Stimulated activated naive CD8-positive, alpha-beta T cell treated with anti-CD3 and anti-CD28 coated beads, Interleukin-15, amount 100 ng/mL, for 72 hours (primary cell): ENCODE measurements around the gene RHNO1.

Source experiments
- ATAC-seq: fragments of 150-1000 bp; cut with Tn5 transposase; 2 replicates; pipeline ENCODE4 v1.10.0; 2021; ENCODE audit warnings: mild to moderate bottlenecking, moderate library complexity
- DNase-seq, 2 donors: peaks; one replicate each; pipeline ENCODE4 v3.0.0; 2021 to 2022
- H3K27ac Mint-ChIP-seq, 2 donors: one replicate each; pipeline ENCODE4 v1.8.0; 2022; ENCODE audit warnings: mild to moderate bottlenecking in 2 of 2, mixed read lengths in 2 of 2, moderate library complexity in 2 of 2
- H3K27me3 Mint-ChIP-seq: one replicate; pipeline ENCODE4 v1.8.0; 2022; ENCODE audit warnings: mixed read lengths
- H3K4me1 Mint-ChIP-seq: one replicate; pipeline ENCODE4 v1.8.0; 2022; ENCODE audit warnings: mild to moderate bottlenecking, mixed read lengths
- H3K4me3 Mint-ChIP-seq, 2 donors: one replicate each; pipeline ENCODE4 v1.8.0; 2022; ENCODE audit warnings: mild to moderate bottlenecking in 2 of 2, mixed read lengths in 2 of 2, moderate library complexity in 1 of 2
- H3K9me3 Mint-ChIP-seq, 2 donors: one replicate each; pipeline ENCODE4 v1.8.0; 2022; ENCODE audit warnings: mixed read lengths in 2 of 2

RHNO1 gene

DNA sequence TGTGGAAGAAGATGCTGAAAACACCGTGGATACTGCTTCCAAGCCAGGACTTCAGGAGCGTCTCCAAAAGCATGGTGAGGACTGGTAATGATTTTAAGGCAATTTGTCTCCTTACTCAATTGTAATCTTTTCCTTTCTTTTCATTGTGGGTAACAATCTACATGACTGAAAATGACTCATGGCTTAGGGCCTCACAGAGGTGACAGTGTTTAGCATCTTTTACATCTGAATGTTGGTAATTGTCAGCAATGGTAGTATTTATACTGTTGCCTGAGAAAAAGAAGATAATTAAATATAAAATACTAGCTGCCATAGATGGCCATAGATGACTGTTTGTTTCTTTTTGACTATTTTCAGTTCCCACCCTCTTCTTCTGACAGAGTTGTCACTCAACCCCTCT, 45.3 kb downstream of the RHNO1 start:
- Mint-ChIP-seq H3K27ac (no peak overlapping the region), H3K27me3 (no peaks in the 10 kb centered on the region), H3K4me3 (no peak overlapping the region), H3K9me3 (no peaks in the 10 kb centered on the region), H3K4me1 (no peaks in the 10 kb centered on the region)
- DNase-seq (no peak), ATAC-seq (no peak)

- ATAC-seq (no peak), DNase-seq (no peak)
- H3K4me3 Mint-ChIP-seq = no peak overlapping the region
- no peaks in the 10 kb centered on the region for H3K9me3 Mint-ChIP-seq
- H3K4me1 Mint-ChIP-seq = no peaks in the 10 kb centered on the region
- no peak overlapping the region for H3K27ac Mint-ChIP-seq
- H3K27me3 Mint-ChIP-seq = no peaks in the 10 kb centered on the region
These were observed 46.0 kb downstream of the RHNO1 start for GRCh38 chr12:2923057-2923456.

GRCh38 chr12:2924019-2924418, 47.0 kb downstream of the RHNO1 start:
- no peaks in the 10 kb centered on the region for H3K9me3 Mint-ChIP-seq
- H3K4me3 Mint-ChIP-seq = no peak overlapping the region
- ATAC-seq (no peak), DNase-seq (no peak)
- H3K27me3 Mint-ChIP-seq = no peaks in the 10 kb centered on the region
- H3K27ac Mint-ChIP-seq = peak overlapping the region in 1 of 2 donors; percentile 49
- no peaks in the 10 kb centered on the region for H3K4me1 Mint-ChIP-seq

DNA sequence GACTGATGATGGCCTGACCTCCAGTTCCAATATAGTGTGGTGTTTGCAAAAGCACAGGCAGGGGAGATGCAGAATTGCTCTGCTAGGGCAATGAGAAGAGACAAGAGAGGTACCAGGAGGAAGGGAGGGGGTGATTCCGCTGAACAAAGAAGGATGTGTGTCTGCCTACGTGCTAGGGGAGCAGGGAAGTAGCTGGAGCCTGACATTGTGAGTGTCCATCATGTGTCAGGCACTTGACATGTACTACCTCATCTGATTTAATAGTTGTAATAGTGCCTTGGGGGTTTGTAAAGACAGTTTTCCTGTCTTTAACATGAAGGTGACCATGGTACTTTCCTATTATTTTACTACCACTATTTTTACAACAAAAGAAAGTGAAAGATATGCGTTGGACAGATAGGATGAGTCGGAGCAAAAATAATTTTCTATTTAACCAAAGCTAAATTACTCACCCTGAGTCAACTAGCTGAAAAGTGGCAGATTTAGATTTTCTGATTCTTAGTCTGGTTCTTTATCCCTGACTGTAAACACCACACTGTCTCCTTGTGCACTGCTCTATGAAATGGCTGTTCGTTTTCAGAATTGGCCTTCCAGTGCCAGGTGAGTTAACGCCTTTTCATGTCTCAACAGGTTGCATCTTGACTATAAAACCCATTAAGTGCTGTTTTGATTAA, 48.4 kb downstream of the RHNO1 start:
- Mint-ChIP-seq H3K27ac (peak overlapping the region in 1 of 2 donors; percentile 81), H3K27me3 (no peaks in the 10 kb centered on the region), H3K9me3 (no peaks in the 10 kb centered on the region), H3K4me3 (no peak overlapping the region), H3K4me1 (no peaks in the 10 kb centered on the region)
- DNase-seq (no peak), ATAC-seq (no peak)

DNA sequence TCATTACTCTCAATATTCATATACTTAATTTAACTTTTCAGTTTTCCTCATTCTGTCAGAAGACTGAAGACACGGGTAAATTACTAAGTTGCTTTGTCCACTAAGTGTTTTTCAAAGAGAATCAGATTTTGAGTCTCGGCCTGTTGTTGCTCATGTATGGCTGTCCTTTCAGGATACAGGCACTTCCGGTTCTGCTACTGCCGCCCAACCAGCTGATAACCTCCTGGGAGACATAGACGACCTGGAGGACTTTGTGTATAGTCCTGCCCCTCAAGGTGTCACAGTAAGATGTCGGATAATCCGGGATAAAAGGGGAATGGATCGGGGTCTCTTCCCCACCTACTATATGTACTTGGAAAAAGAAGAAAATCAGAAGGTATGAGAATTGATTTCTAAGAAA, 53.8 kb downstream of the RHNO1 start:
- Mint-ChIP-seq H3K27me3 (no peaks in the 10 kb centered on the region), H3K4me3 (no peak overlapping the region), H3K27ac (no peak overlapping the region), H3K9me3 (no peaks in the 10 kb centered on the region), H3K4me1 (no peaks in the 10 kb centered on the region)
- DNase-seq (no peak), ATAC-seq (no peak)

GRCh38 chr12:2933586-2933985, 56.6 kb downstream of the RHNO1 start:
- DNase-seq (no peak), ATAC-seq (no peak)
- H3K27ac Mint-ChIP-seq = no peak overlapping the region
- H3K27me3 Mint-ChIP-seq = no peaks in the 10 kb centered on the region
- H3K4me3 Mint-ChIP-seq = no peak overlapping the region
- H3K9me3 Mint-ChIP-seq = no peaks in the 10 kb centered on the region
- H3K4me1 Mint-ChIP-seq = no peaks in the 10 kb centered on the region

DNA sequence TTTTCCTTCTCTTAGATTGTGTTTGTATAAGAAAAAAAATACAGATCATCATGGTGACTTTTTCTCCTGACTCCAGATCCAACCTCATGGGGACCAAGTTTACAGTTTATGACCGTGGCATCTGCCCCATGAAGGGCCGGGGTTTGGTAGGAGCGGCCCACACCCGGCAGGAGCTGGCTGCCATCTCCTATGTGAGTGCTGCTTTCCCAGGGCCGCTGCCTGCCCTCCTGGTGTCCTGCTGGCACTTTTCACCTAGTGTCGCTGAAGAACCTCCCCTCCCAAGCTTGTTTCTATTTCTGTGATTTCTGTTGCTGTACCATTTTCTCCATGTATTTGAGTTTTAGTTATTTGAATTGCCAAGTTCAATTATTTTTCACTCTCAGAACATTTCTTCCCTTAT, 57.3 kb downstream of the RHNO1 start:
- no peak for ATAC-seq
- no peak for DNase-seq
- H3K9me3 Mint-ChIP-seq = no peaks in the 10 kb centered on the region
- no peaks in the 10 kb centered on the region for H3K27me3 Mint-ChIP-seq
- no peak overlapping the region for H3K4me3 Mint-ChIP-seq
- no peaks in the 10 kb centered on the region for H3K4me1 Mint-ChIP-seq
- H3K27ac Mint-ChIP-seq = no peak overlapping the region

DNA sequence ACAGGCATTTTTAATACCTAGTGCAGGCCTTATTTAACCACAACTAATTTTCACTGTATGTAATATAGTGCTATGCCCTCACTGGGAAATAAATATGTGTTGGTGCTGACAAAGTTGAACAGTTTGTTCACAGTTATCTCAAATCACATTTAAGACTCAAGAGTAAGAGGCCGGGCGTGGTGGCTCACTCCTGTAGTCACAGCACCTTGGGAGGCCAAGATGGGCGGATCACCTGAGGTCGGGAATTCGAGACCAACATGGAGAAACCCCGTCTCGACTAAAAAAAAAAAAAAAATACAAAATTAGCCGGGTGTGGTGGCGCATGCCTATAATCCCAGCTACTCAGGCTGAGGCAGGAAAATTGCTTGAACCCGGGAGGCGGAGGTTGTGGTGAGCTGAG, 59.3 kb downstream of the RHNO1 start:
- Mint-ChIP-seq H3K27ac (no peak overlapping the region), H3K9me3 (no peaks in the 10 kb centered on the region), H3K4me3 (no peak overlapping the region), H3K27me3 (no peaks in the 10 kb centered on the region), H3K4me1 (no peaks in the 10 kb centered on the region)
- ATAC-seq = no peak
- no peak for DNase-seq

DNA sequence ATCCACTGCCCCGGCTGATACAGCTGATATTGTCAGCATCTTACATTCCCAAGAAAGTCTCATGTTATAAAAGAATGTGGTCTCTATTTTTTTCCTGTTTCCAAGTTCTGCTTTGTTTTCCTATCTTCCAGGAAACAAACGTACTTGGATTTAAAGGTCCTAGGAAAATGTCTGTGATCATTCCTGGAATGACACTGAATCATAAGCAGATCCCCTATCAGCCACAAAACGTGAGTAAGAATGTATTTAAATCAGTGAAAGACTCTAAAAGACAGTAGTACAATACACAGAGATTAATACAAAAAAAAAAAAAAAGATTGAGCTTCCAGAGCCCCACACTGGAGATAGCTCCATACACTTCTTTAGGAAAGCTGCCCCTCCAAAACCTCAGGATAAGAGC, 60.5 kb downstream of the RHNO1 start:
- H3K9me3 Mint-ChIP-seq = no peaks in the 10 kb centered on the region
- no peaks in the 10 kb centered on the region for H3K27me3 Mint-ChIP-seq
- no peak for DNase-seq
- H3K4me3 Mint-ChIP-seq = no peak overlapping the region
- no peaks in the 10 kb centered on the region for H3K4me1 Mint-ChIP-seq
- H3K27ac Mint-ChIP-seq = no peak overlapping the region
- no peak for ATAC-seq
